K562 (cell line): ENCODE results near the gene SYNGR1. TPM values are rescaled to one million over a fixed set of nuclear protein-coding genes. Genes with fewer than 3 reads are reported as not detected.

Experiments
- ARID1B ChIP-seq: fragments of 450-650 bp; IDR thresholded peaks from 2 replicates; pipeline ENCODE4 v1.6.1; 2016; ENCODE audit warnings: antibody characterized with exemption, mild to moderate bottlenecking, inconsistent platforms
- CBX1 ChIP-seq: sonication (generic); IDR thresholded peaks from 2 replicates; pipeline ENCODE4 v1.6.1; 2016; ENCODE audit warnings: antibody characterized with exemption, low read depth, mild to moderate bottlenecking
- CC2D1A ChIP-seq: fragments of 450-650 bp; IDR thresholded peaks from 2 replicates; pipeline ENCODE4 v1.6.1; 2017; ENCODE audit warnings: mild to moderate bottlenecking
- CEBPB ChIP-seq: fragments of 450-650 bp; IDR thresholded peaks from 2 replicates; pipeline ENCODE4 v1.6.1; 2016; ENCODE audit warnings: missing genetic modification characterization, missing compliant biosample characterization
- CSDE1 ChIP-seq, 2 experiments: fragments of 450-650 bp; IDR thresholded peaks; 2 replicates each; pipeline ENCODE4 v1.6.1; 2016; ENCODE audit warnings: mild to moderate bottlenecking in 1 of 2
- JUN ChIP-seq, 2 experiments: sonication (generic) in 1 of 2; formaldehyde crosslinking in 1 of 2; IDR thresholded peaks; 2 replicates each; pipeline versions ENCODE4 v1.6.1 to v1.8.0; 2012 to 2022; ENCODE audit warnings: borderline replicate concordance in 2 of 2, mild to moderate bottlenecking in 2 of 2, improper control_type of control experiment in 1 of 2, low read depth in 1 of 2, low read length in 1 of 2, missing genetic modification reagents in 1 of 2
- MEF2A ChIP-seq: IDR thresholded peaks from 2 replicates; pipeline ENCODE4 v1.6.1; 2011; ENCODE audit warnings: low read depth, mild to moderate bottlenecking, low read length, moderate library complexity; ENCODE audit not compliant: control insufficient read depth
- MYC ChIP-seq, 2 experiments: fragments of 250-450 bp in 1 of 2; sonication (Bioruptor Pico) in 1 of 2; IDR thresholded peaks; 2 replicates each; pipeline versions ENCODE4 v1.5.1 to v1.6.1; 2012 to 2021; ENCODE audit warnings: low read depth in 2 of 2, borderline replicate concordance in 1 of 2, improper control_type of control experiment in 1 of 2, low read length in 1 of 2, mild to moderate bottlenecking in 1 of 2, moderate library complexity in 1 of 2
- PBX2 ChIP-seq, 2 experiments: IDR thresholded peaks in 1 of 2; conservative IDR thresholded peaks in 1 of 2; 2 replicates each; pipeline ENCODE4 v1.6.1; 2016; ENCODE audit warnings: low read depth in 2 of 2, mild to moderate bottlenecking in 1 of 2, missing compliant biosample characterization in 1 of 2, missing genetic modification characterization in 1 of 2, moderate library complexity in 1 of 2
- PRPF4 ChIP-seq: fragments of 200-400 bp; formaldehyde crosslinking; IDR thresholded peaks from one replicate; pipeline ENCODE4 v1.6.1; 2017; ENCODE audit warnings: low read length, low read depth, mild to moderate bottlenecking; ENCODE audit not compliant: insufficient read depth, poor library complexity, severe bottlenecking
- SFPQ ChIP-seq: fragments of 200-400 bp; formaldehyde crosslinking; IDR thresholded peaks from 2 replicates; pipeline ENCODE4 v1.6.1; 2017; ENCODE audit warnings: mild to moderate bottlenecking, low read depth, low read length, moderate library complexity
- SNAPC5 ChIP-seq: fragments of 250-450 bp; sonication (Bioruptor Pico); IDR thresholded peaks from 2 replicates; pipeline ENCODE4 v1.8.0; 2021; ENCODE audit warnings: moderate library complexity, mild to moderate bottlenecking, inconsistent platforms
- SRF ChIP-seq, 2 experiments: fragments of 250-450, 450-650 bp in 1 of 2; sonication (Bioruptor Pico) in 1 of 2; sonication (generic) in 1 of 2; formaldehyde crosslinking; IDR thresholded peaks; 2 replicates each; pipeline versions ENCODE4 v1.5.0 to v1.5.1; 2020 to 2022; ENCODE audit warnings: mild to moderate bottlenecking in 1 of 2, missing genetic modification reagents in 1 of 2
- SRSF1 ChIP-seq: fragments of 200-400 bp; formaldehyde crosslinking; IDR thresholded peaks from 2 replicates; pipeline ENCODE4 v1.6.1; 2017; ENCODE audit warnings: mild to moderate bottlenecking, low read depth, low read length, moderate library complexity
- ZBTB33 ChIP-seq: sonication (generic); formaldehyde crosslinking; IDR thresholded peaks from 2 replicates; pipeline ENCODE4 v1.8.1; 2023; ENCODE audit warnings: mild to moderate bottlenecking, missing genetic modification reagents
- ZNF354B ChIP-seq: fragments of 250-450 bp; sonication (Bioruptor Pico); IDR thresholded peaks from 2 replicates; pipeline ENCODE4 v1.4.0; 2020
- ZNF41 ChIP-seq: fragments of 250-450 bp; sonication (Bioruptor Pico); conservative IDR thresholded peaks from 2 replicates; pipeline ENCODE4 v1.4.0; 2020; ENCODE audit warnings: mild to moderate bottlenecking
- ZNF507 ChIP-seq: conservative IDR thresholded peaks from 2 replicates; pipeline ENCODE4 v1.6.1; 2017; ENCODE audit warnings: missing genetic modification characterization, missing compliant biosample characterization
- ZNF785 ChIP-seq: fragments of 250-450 bp; sonication (Bioruptor Pico); IDR thresholded peaks from 2 replicates; pipeline ENCODE4 v1.4.0; 2020; ENCODE audit warnings: mild to moderate bottlenecking
- polyA plus RNA-seq, 8 experiments: library from polyadenylated mRNA; depleted of rRNA in 4 of 8; stranded (reverse) in 5 of 8; unstranded in 3 of 8; fragments of >200 nt; fragmentation: Nextera tagmentation in 2 of 8; fragmentation: Illumina TruSeq in 1 of 8; extraction: Ambion mirVana in 2 of 8; extraction: Trizol in 1 of 8; gene quantifications; 2 replicates each; pipeline versions ENCODE4 v1.2.1 to v1.2.3, GENCODE V29; 2011 to 2014; ENCODE audit warnings: inconsistent platforms in 1 of 8, missing spikeins in 1 of 8
- total RNA-seq, 7 experiments: library from RNA; depleted of rRNA in 6 of 7; stranded (reverse); fragments of >200 nt in 6 of 7; fragmentation: Illumina TruSeq in 2 of 7; extraction: Trizol in 2 of 7; gene quantifications; 2 replicates each; pipeline versions ENCODE4 v1.2.1 to v1.2.3, GENCODE V29; 2011 to 2021; ENCODE audit warnings: low replicate concordance in 1 of 7

The SYNGR1 gene
- total and polyA plus RNA-seq, 9 of the 15 experiments (the other 6 are each of a cell fraction or from before 2014, with no cell fraction given): 1.8 to 15.9 (median 5.5) TPM

GRCh38 chr22:39316440-39317083 lies 33.2 kb upstream of the SYNGR1 start (continued):
- TF ChIP-seq PRPF4 (peak; percentile 25), CC2D1A (no peak), SNAPC5 (no peak), ZBTB33 (CRISPR knock-in tag) (no peak), JUN (IDR thresholded peaks at IDR 0.05; ENCODE audit: borderline replicate concordance, low read depth, low read length) (peak; percentile 70), JUN (CRISPR knock-in tag; IDR thresholded peaks at IDR 0.05; ENCODE audit: borderline replicate concordance) (no peak), ZNF41 (CRISPR knock-in tag) (no peak), SRF (CRISPR knock-in tag; IDR thresholded peaks at IDR 0.05) (peak in 1 of 2 experiments; percentile 48; a peak in 1 of 4 replicates), CSDE1 (IDR thresholded peaks at IDR 0.05) (no peak), ZNF507 (tag) (no peak), ARID1B (peak; percentile 18; the same call in 1 of the 2 replicates), ZNF354B (no peak), SRSF1 (no peak), CEBPB (tag) (no peak), MEF2A (no peak), MYC (IDR thresholded peaks at IDR 0.05; ENCODE audit: low read depth, low read length) (no peak), MYC (CRISPR knock-in tag; IDR thresholded peaks at IDR 0.05; ENCODE audit: borderline replicate concordance, low read depth) (no peak), PBX2 (CRISPR knock-in tag; IDR thresholded peaks at IDR 0.05; ENCODE audit: low read depth) (no peak), PBX2 (tag; conservative IDR thresholded peaks at IDR 0.05; ENCODE audit: low read depth) (no peak), CBX1 (no peak), ZNF785 (CRISPR knock-in tag) (no peak), SFPQ (no peak)
